B cell (primary cell): ENCODE results near the gene VIT. TPM values are rescaled to one million over a fixed set of nuclear protein-coding genes. Genes with fewer than 3 reads are reported as not detected.

Source experiments
- ATAC-seq: fragments of 200-7000 bp; cut with Tn5 transposase; one replicate; pipeline ENCODE4 v1.10.0; 2021; ENCODE audit warnings: low read depth, mild to moderate bottlenecking, moderate number of reproducible peaks, moderate library complexity
- CTCF ChIA-PET: fragments of 350-600 bp; sonication (Branson Sonifier 250); formaldehyde crosslinking; loops from one replicate; lab custom pipeline; 2021; ENCODE audit warnings: antibody characterized with exemption, inconsistent platforms; lab: Charles Lee
- POLR2A ChIA-PET: fragments of 350-600 bp; sonication (Branson Sonifier 250); formaldehyde crosslinking; loops from one replicate; lab custom pipeline; 2021; ENCODE audit warnings: antibody characterized with exemption; lab: Charles Lee
- DNase-seq: peaks from one replicate; pipeline ENCODE4 v3.0.0; 2013
- H2AFZ ChIP-seq: 2 replicates; pipeline ENCODE4 v1.6.1; 2012; ENCODE audit warnings: mild to moderate bottlenecking, low read depth, low read length; ENCODE audit not compliant: insufficient read depth, poor library complexity, severe bottlenecking
- H3K27ac ChIP-seq, 2 donors: 1 replicate in 1 of 2; 2 replicates in 1 of 2; pipeline ENCODE4 v1.5.1; 2012 to 2013; ENCODE audit warnings: low read length in 2 of 2, mild to moderate bottlenecking in 2 of 2, moderate library complexity in 1 of 2
- H3K27me3 ChIP-seq, 4 experiments: fragments of 200-600 bp in 1 of 4; sonication (generic) in 1 of 4; replicated peaks in 1 of 4; 1 replicate in 2 of 4; 2 replicates in 2 of 4; pipeline versions ENCODE4 v1.6.1 to v1.7.0; 2013 to 2016; ENCODE audit warnings: low read length in 3 of 4, mild to moderate bottlenecking in 2 of 4, mixed read lengths in 1 of 4, moderate library complexity in 1 of 4; ENCODE audit not compliant: insufficient read depth in 4 of 4, control insufficient read depth in 3 of 4; ENCODE audit errors: control extremely low read depth in 1 of 4
- H3K36me3 ChIP-seq, 2 experiments: replicated peaks in 1 of 2; 1 replicate in 1 of 2; 2 replicates in 1 of 2; pipeline versions ENCODE4 v1.6.1 to v1.7.1; 2013; ENCODE audit warnings: low read length in 1 of 2; ENCODE audit not compliant: insufficient read depth in 2 of 2, control insufficient read depth in 1 of 2; ENCODE audit errors: control extremely low read depth in 1 of 2, extremely low read depth in 1 of 2
- H3K4me1 ChIP-seq, 2 donors: fragments of 200-600 bp in 1 of 2; sonication (generic) in 1 of 2; 1 replicate in 1 of 2; 2 replicates in 1 of 2; pipeline versions ENCODE4 v1.5.1 to v1.6.1; 2013 to 2017; ENCODE audit warnings: low read length in 2 of 2; ENCODE audit not compliant: control insufficient read depth in 2 of 2, insufficient read depth in 2 of 2
- H3K4me2 ChIP-seq: replicated peaks from 2 replicates; pipeline ENCODE3; 2012; ENCODE audit warnings: mild to moderate bottlenecking, low read depth, low read length; ENCODE audit not compliant: poor library complexity, severe bottlenecking
- H3K4me3 ChIP-seq, 5 experiments: fragments of 200-600 bp in 1 of 5; sonication (generic) in 1 of 5; 1 replicate in 3 of 5; 2 replicates in 2 of 5; pipeline versions ENCODE4 v1.5.1 to v1.7.0; 2011 to 2016; ENCODE audit warnings: low read length in 4 of 5, mild to moderate bottlenecking in 4 of 5, low read depth in 2 of 5, control low read depth in 1 of 5, moderate library complexity in 1 of 5; ENCODE audit not compliant: insufficient read depth in 1 of 5; ENCODE audit errors: control extremely low read depth in 1 of 5, extremely low read depth in 1 of 5
- H3K79me2 ChIP-seq: fragments of 200-600 bp; sonication (generic); one replicate; pipeline ENCODE4 v1.6.0; 2016; ENCODE audit warnings: low read length; ENCODE audit not compliant: control insufficient read depth, insufficient read depth
- H3K9ac ChIP-seq: fragments of 200-600 bp; sonication (generic); 2 replicates; pipeline ENCODE4 v1.6.1; 2017; ENCODE audit warnings: mild to moderate bottlenecking, low read length, moderate library complexity
- H3K9me3 ChIP-seq, 3 donors: one replicate each; pipeline versions ENCODE4 v1.6.1 to v1.7.1; 2013; ENCODE audit warnings: low read length in 2 of 3; ENCODE audit not compliant: control insufficient read depth in 2 of 3, insufficient read depth in 1 of 3; ENCODE audit errors: control extremely low read depth in 1 of 3
- H4K20me1 ChIP-seq: 2 replicates; pipeline ENCODE4 v1.6.0; 2012; ENCODE audit warnings: mild to moderate bottlenecking, low read length; ENCODE audit not compliant: insufficient read depth, control insufficient read depth, poor library complexity, severe bottlenecking
- H3K27ac Mint-ChIP-seq: one replicate; pipeline ENCODE4 v1.8.0; 2021; ENCODE audit warnings: mixed read lengths
- H3K27me3 Mint-ChIP-seq: one replicate; pipeline ENCODE4 v1.8.0; 2021; ENCODE audit warnings: mixed read lengths
- H3K4me1 Mint-ChIP-seq: one replicate; pipeline ENCODE4 v1.8.0; 2021; ENCODE audit warnings: mixed read lengths
- H3K4me3 Mint-ChIP-seq: one replicate; pipeline ENCODE4 v1.8.0; 2021; ENCODE audit warnings: mixed read lengths
- H3K9me3 Mint-ChIP-seq: one replicate; pipeline ENCODE4 v1.8.0; 2022; ENCODE audit warnings: mixed read lengths; ENCODE audit not compliant: insufficient read depth
- CTCF ChIP-seq: fragments of 200-600 bp; IDR thresholded peaks from one replicate; pipeline ENCODE4 v1.8.0; 2022; ENCODE audit warnings: antibody characterized with exemption, mild to moderate bottlenecking
- EZH2 ChIP-seq: IDR thresholded peaks from 2 replicates; pipeline ENCODE4 v1.6.1; 2012; ENCODE audit warnings: borderline replicate concordance, low read depth, mild to moderate bottlenecking, moderate library complexity, low read length; ENCODE audit not compliant: insufficient read depth, poor library complexity, severe bottlenecking
- WGBS: methylation state at CpG from one replicate; pipeline ENCODE4 v1.1.5; 2013; ENCODE audit warnings: missing lambda C conversion rate; ENCODE audit not compliant: insufficient coverage; 5-methylcytosine and 5-hydroxymethylcytosine counted together
- intact Hi-C: fragments of 100-400 bp; cut with micrococcal nuclease; formaldehyde crosslinking; loops from one replicate; pipeline ENCODE4 v1.10.0; 2022
- polyA plus RNA-seq: library from polyadenylated mRNA; depleted of rRNA; stranded (reverse); fragments of >200 nt; gene quantifications from 2 replicates; pipeline ENCODE4 v1.2.3, GENCODE V29; 2012
- total RNA-seq, 2 donors: library from RNA; stranded (reverse); fragments of 120-200 nt in 1 of 2; gene quantifications; 1 replicate in 1 of 2; 2 replicates in 1 of 2; pipeline versions ENCODE4 v1.2.3 to v1.2.4, GENCODE V29; 2013 to 2022

The VIT gene
- total and polyA plus RNA-seq, 2 donors (not counting 1 experiment from before 2014, with no cell fraction given): not detected

DNA sequence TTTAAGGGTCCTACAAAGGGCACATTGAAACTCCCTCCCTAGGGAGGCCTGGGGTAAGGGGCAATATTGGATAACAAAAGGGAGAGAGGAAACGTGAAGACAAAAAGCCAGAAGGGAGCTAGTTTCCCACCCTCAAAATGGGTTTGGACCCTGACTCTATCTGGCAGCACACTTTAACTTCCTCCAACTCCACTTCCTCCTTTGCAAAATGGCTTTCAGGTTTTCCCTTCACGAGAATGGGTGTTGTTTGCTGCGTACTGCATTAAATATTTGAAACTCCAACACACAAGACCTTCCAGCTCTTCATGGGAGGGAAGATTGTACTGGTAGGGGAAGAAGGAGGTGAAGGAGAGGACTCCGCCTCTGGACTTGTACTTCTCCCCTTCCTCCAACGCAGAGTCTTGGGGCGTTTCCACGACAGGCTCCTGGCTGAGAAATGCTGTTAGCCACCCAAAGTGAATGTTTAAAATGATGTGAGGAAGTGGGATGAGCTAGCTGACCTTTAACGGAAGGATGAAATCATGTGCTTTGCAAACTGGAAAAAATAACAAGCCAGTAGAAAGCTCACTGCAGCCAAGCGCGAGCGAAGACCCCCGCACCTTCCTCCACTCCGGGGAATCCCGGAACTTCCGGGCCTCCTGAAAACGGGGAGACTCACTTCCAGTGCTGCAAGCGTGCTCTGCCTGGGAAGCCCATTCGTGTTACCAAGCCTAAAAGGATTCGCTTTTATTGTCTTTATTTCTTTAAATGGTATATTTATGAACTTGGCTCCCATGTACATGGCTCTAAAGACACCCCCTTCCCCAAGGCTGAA, 85.6 kb downstream of the VIT start:
- peaks cover 18% of the 10 kb centered on the region for H3K27me3 Mint-ChIP-seq
- no peak overlapping the region for H3K27ac Mint-ChIP-seq
- Histone ChIP-seq H3K36me3 (no peaks in the 10 kb centered on the region), H3K27me3 (peaks cover 0 to 2% (median 0%) of the 10 kb centered on the region in 4 experiments), H3K4me2 (no peak overlapping the region), H3K9me3 (no peaks in the 10 kb centered on the region), H3K4me3 (no peak overlapping the region), H3K4me1 (peaks cover 0 to 3% of the 10 kb centered on the region in 2 donors), H3K79me2 (no peaks in the 10 kb centered on the region), H3K27ac (no peak overlapping the region), H3K9ac (no peak overlapping the region), H2AFZ (no peak overlapping the region), H4K20me1 (no peaks in the 10 kb centered on the region)
- no peak for TF ChIP-seq CTCF
- TF ChIP-seq EZH2: no peak
- intact Hi-C loops: loop anchor here (2.0 to 5.0 kb wide), 3 partner anchors 223 to 1490 kb away; no protein-coding TSS in a partner anchor
- WGBS: 91% methylated on average over 11 of the region's 19 CpGs
- ATAC-seq (no peak), DNase-seq (no peak)
- ChIA-PET CTCF (interaction anchor here (1.4 to 2.3 kb wide), 2 partner anchors 10 to 14 kb away, joined by 4 to 7 read pairs; no protein-coding TSS in a partner anchor), POLR2A (no interaction called here)
- H3K4me1 Mint-ChIP-seq: peaks cover 2% of the 10 kb centered on the region
- no peaks in the 10 kb centered on the region for H3K9me3 Mint-ChIP-seq
- no peak overlapping the region for H3K4me3 Mint-ChIP-seq

GRCh38 chr2:36783246-36783645, 86.7 kb downstream of the VIT start:
- Mint-ChIP-seq H3K4me3 (no peak overlapping the region), H3K4me1 (peaks cover 2% of the 10 kb centered on the region), H3K27ac (no peak overlapping the region), H3K27me3 (peaks cover 18% of the 10 kb centered on the region), H3K9me3 (no peaks in the 10 kb centered on the region)
- Histone ChIP-seq H3K9me3 (no peaks in the 10 kb centered on the region), H3K27me3 (peaks cover 0 to 2% (median 0%) of the 10 kb centered on the region in 4 experiments), H4K20me1 (no peaks in the 10 kb centered on the region), H3K4me1 (peaks cover 0 to 3% of the 10 kb centered on the region in 2 donors), H3K9ac (no peak overlapping the region), H3K4me3 (no peak overlapping the region), H3K27ac (no peak overlapping the region), H2AFZ (no peak overlapping the region), H3K79me2 (no peaks in the 10 kb centered on the region), H3K4me2 (no peak overlapping the region), H3K36me3 (no peaks in the 10 kb centered on the region)
- ChIA-PET CTCF (interaction anchor here (2.4 kb wide), 1 partner anchor 8 kb away, joined by 13 read pairs; no protein-coding TSS in a partner anchor), POLR2A (no interaction called here)
- TF ChIP-seq EZH2 (no peak), CTCF (no peak)
- DNase-seq (no peak), ATAC-seq (no peak)
- intact Hi-C loops: loop anchor here (5.0 kb wide), 1 partner anchor 1489 kb away; no protein-coding TSS in a partner anchor
- no CpG with 5 or more reads among the region's 2 CpGs for WGBS
